Caco-2 (cell line): Measurements from ENCODE around the gene BCAT1. TPM values are rescaled to one million over a fixed set of nuclear protein-coding genes. Genes with fewer than 3 reads are reported as not detected.

Experiments used
- BruUV-seq: library from RNA; stranded (reverse); fragments of 400-500 nt; replicated peaks from 2 replicates; lab custom pipeline; 2021; lab: Mats Ljungman, UMichigan
- CTCF ChIA-PET: fragments of 300-600 bp; sonication (Branson Sonifier 250); formaldehyde crosslinking; loops from one replicate; lab custom pipeline; 2022; ENCODE audit warnings: antibody characterized with exemption; lab: Charles Lee
- POLR2A ChIA-PET: fragments of 300-600 bp; sonication (Branson Sonifier 250); formaldehyde crosslinking; loops from one replicate; lab custom pipeline; 2022; ENCODE audit warnings: antibody characterized with exemption; lab: Charles Lee
- DNase-seq, 2 experiments: peaks; one replicate each; pipeline versions ENCODE4 v3.0.0 to v3.0.0-alpha.2; 2020 to 2022
- H3K27me3 ChIP-seq: replicated peaks from 2 replicates; pipeline ENCODE4 v1.6.0; 2011; ENCODE audit warnings: low read length; ENCODE audit not compliant: control insufficient read depth, insufficient read depth
- H3K36me3 ChIP-seq: 2 replicates; pipeline ENCODE4 v1.5.1; 2011; ENCODE audit warnings: low read length; ENCODE audit not compliant: control insufficient read depth, insufficient read depth
- H3K4me1 ChIP-seq: fragments of 250-450 bp; sonication (Bioruptor Pico); 2 replicates; pipeline ENCODE4 v1.5.1; 2020; ENCODE audit warnings: mild to moderate bottlenecking
- H3K4me3 ChIP-seq: 2 replicates; pipeline ENCODE4 v1.5.1; 2011; ENCODE audit warnings: low read depth, mild to moderate bottlenecking, control low read depth, low read length
- H3K9me3 ChIP-seq: fragments of 250-450 bp; sonication (Bioruptor Pico); 2 replicates; pipeline ENCODE4 v1.5.1; 2020; ENCODE audit warnings: mild to moderate bottlenecking, moderate library complexity
- H3K27ac Mint-ChIP-seq: one replicate; pipeline ENCODE4 v1.8.0; 2022; ENCODE audit warnings: mixed read lengths; ENCODE audit not compliant: unreplicated experiment
- H3K27me3 Mint-ChIP-seq: one replicate; pipeline ENCODE4 v1.8.0; 2022; ENCODE audit warnings: mixed read lengths; ENCODE audit not compliant: insufficient read depth, unreplicated experiment
- H3K36me3 Mint-ChIP-seq: one replicate; pipeline ENCODE4 v1.8.0; 2022; ENCODE audit warnings: mild to moderate bottlenecking, mixed read lengths; ENCODE audit not compliant: insufficient read depth, unreplicated experiment
- H3K4me1 Mint-ChIP-seq: one replicate; pipeline ENCODE4 v1.8.0; 2022; ENCODE audit warnings: low read depth, mixed read lengths; ENCODE audit not compliant: unreplicated experiment
- H3K4me3 Mint-ChIP-seq: one replicate; pipeline ENCODE4 v1.8.0; 2022; ENCODE audit warnings: mild to moderate bottlenecking, moderate library complexity, mixed read lengths; ENCODE audit not compliant: unreplicated experiment
- H3K9me3 Mint-ChIP-seq: one replicate; pipeline ENCODE4 v1.8.0; 2022; ENCODE audit warnings: mixed read lengths; ENCODE audit not compliant: unreplicated experiment
- CTCF ChIP-seq, 2 experiments: fragments of 200-600 bp in 1 of 2; IDR thresholded peaks; 1 replicate in 1 of 2; 2 replicates in 1 of 2; pipeline versions ENCODE4 v1.5.1 to v1.8.0; 2011 to 2022; ENCODE audit warnings: antibody characterized with exemption in 1 of 2, control low read depth in 1 of 2, inconsistent platforms in 1 of 2, low read depth in 1 of 2, low read length in 1 of 2, mild to moderate bottlenecking in 1 of 2, moderate library complexity in 1 of 2; ENCODE audit not compliant: insufficient read depth in 1 of 2, severe bottlenecking in 1 of 2, unreplicated experiment in 1 of 2
- intact Hi-C: fragments of 100-400 bp; cut with micrococcal nuclease; formaldehyde crosslinking; loops from one replicate; pipeline ENCODE4 v1.10.0; 2022; ENCODE audit not compliant: unreplicated experiment
- total RNA-seq: library from RNA; stranded (reverse); gene quantifications from 2 replicates; pipeline ENCODE4 v1.2.3, GENCODE V29; 2022

Gene BCAT1
- total RNA-seq, 1 experiment from 2014 or later = 432 TPM

GRCh38 chr12:24938341-24938740, 10.6 kb downstream of the BCAT1 start:
- no TSS peak for BruUV-seq
- TF ChIP-seq CTCF (IDR thresholded peaks at IDR 0.05; ENCODE audit: insufficient read depth in 1 of 2, low read depth in 1 of 2, low read length in 1 of 2, severe bottlenecking in 1 of 2, unreplicated experiment in 1 of 2) = no peak
- POLR2A ChIA-PET = no interaction called here

DNA sequence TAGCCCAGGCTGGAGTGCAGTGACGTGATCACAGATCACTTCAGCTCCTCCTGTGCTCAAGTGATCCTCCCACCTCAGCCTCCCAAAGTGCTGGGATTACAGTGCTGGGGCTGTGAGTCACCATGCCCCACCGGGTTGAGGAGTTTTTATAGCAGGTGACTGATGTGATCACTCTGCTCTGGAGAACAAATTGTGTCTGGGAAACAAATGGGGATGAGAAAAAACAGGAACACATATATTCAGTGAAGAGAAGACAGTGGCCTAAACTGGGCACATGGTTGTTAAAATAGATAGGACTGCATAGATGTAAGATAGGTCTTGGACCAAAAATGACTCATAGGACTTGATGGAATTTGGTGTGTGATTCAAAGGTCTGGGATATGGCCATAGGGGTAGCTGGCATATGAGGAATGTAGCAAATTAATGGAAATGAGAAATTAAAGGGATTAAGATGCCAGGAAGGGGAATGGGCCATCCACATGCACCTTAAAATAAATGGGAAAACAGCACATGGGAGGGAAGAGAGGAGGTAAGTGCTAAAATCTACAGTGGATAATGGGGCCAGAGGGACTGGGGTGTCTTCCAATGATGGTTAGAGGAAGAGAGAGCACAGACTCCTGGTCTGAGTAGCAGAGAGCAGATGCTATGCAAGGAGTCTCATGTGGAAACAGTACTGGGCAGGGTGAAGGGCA, 11.2 kb downstream of the BCAT1 start:
- no peaks in the 10 kb centered on the region for H3K9me3 Mint-ChIP-seq
- POLR2A ChIA-PET = no interaction called here
- Histone ChIP-seq H3K4me1 (peaks cover 19% of the 10 kb centered on the region), H3K9me3 (no peaks in the 10 kb centered on the region), H3K36me3 (no peaks in the 10 kb centered on the region; the same call in 1 of the 2 replicates), H3K4me3 (no peak overlapping the region), H3K27me3 (no peaks in the 10 kb centered on the region)
- H3K4me1 Mint-ChIP-seq = peaks cover 10% of the 10 kb centered on the region
- H3K27me3 Mint-ChIP-seq = no peaks in the 10 kb centered on the region
- CTCF ChIA-PET = no interaction called here
- intact Hi-C loops = no loop called here
- H3K36me3 Mint-ChIP-seq = peaks cover 25% of the 10 kb centered on the region
- H3K27ac Mint-ChIP-seq = no peak overlapping the region
- BruUV-seq = no TSS peak
- H3K4me3 Mint-ChIP-seq = no peak overlapping the region
- TF ChIP-seq CTCF (IDR thresholded peaks at IDR 0.05; ENCODE audit: insufficient read depth in 1 of 2, low read depth in 1 of 2, low read length in 1 of 2, severe bottlenecking in 1 of 2, unreplicated experiment in 1 of 2) = no peak
- DNase-seq = no peak

More at GRCh38 chr12:24938341-24938740, 10.6 kb downstream of the BCAT1 start:
- Mint-ChIP-seq H3K9me3 (no peaks in the 10 kb centered on the region), H3K36me3 (peaks cover 31% of the 10 kb centered on the region), H3K4me3 (no peak overlapping the region), H3K27me3 (no peaks in the 10 kb centered on the region), H3K4me1 (peaks cover 10% of the 10 kb centered on the region), H3K27ac (no peak overlapping the region)
- H3K4me3 ChIP-seq = no peak overlapping the region
- H3K9me3 ChIP-seq = no peaks in the 10 kb centered on the region
- no peaks in the 10 kb centered on the region for H3K27me3 ChIP-seq
- no peak for DNase-seq
- peaks cover 19% of the 10 kb centered on the region for H3K4me1 ChIP-seq
- H3K36me3 ChIP-seq = no peaks in the 10 kb centered on the region; the same call in 1 of the 2 replicates
- CTCF ChIA-PET = no interaction called here
- intact Hi-C loops = no loop called here

GRCh38 chr12:24933694-24934407, 15.1 kb downstream of the BCAT1 start:
- POLR2A ChIA-PET = no interaction called here

More at GRCh38 chr12:24933694-24934407, 15.1 kb downstream of the BCAT1 start:
- no peaks in the 10 kb centered on the region; the same call in 1 of the 2 replicates for H3K36me3 ChIP-seq
- no peaks in the 10 kb centered on the region for H3K9me3 ChIP-seq
- peaks cover 22% of the 10 kb centered on the region for H3K36me3 Mint-ChIP-seq
- H3K4me3 Mint-ChIP-seq = no peak overlapping the region
- no peak overlapping the region for H3K27ac Mint-ChIP-seq
- intact Hi-C loops = no loop called here
- no peak for DNase-seq
- peaks cover 25% of the 10 kb centered on the region for H3K4me1 ChIP-seq
- no peaks in the 10 kb centered on the region for H3K9me3 Mint-ChIP-seq
- CTCF ChIA-PET = no interaction called here
- H3K4me1 Mint-ChIP-seq = peaks cover 27% of the 10 kb centered on the region
- no peaks in the 10 kb centered on the region for H3K27me3 ChIP-seq
- H3K4me3 ChIP-seq = no peak overlapping the region
- no peak for TF ChIP-seq CTCF (IDR thresholded peaks at IDR 0.05; ENCODE audit: insufficient read depth in 1 of 2, low read depth in 1 of 2, low read length in 1 of 2, severe bottlenecking in 1 of 2, unreplicated experiment in 1 of 2)
- no peaks in the 10 kb centered on the region for H3K27me3 Mint-ChIP-seq
- no TSS peak for BruUV-seq
